ENCODE data around the gene CCDC57.

GRCh38 chr17:82104797-82105416, 107.7 kb downstream of the CCDC57 start:
- TF ChIP-seq POLR2A (IDR thresholded peaks at IDR 0.05), result no peak
- no peak for TF ChIP-seq CTCF (IDR thresholded peaks at IDR 0.05)

Data from right lobe of liver (tissue), 4 donors.